Ishikawa (cell line): ENCODE measurements around the gene TEDC2.

Source experiments
- CEBPB ChIP-seq: IDR thresholded peaks from 2 replicates; pipeline ENCODE4 v1.6.1; 2012
- CREB1 ChIP-seq: IDR thresholded peaks from 2 replicates; pipeline ENCODE4 v1.6.1; 2012; ENCODE audit warnings: low read depth
- EGR1 ChIP-seq: IDR thresholded peaks from 2 replicates; pipeline ENCODE4 v1.6.1; 2012
- EP300 ChIP-seq: IDR thresholded peaks from 2 replicates; pipeline ENCODE4 v1.6.1; 2012; ENCODE audit warnings: borderline replicate concordance
- FOXM1 ChIP-seq: IDR thresholded peaks from 2 replicates; pipeline ENCODE4 v1.6.1; 2012; ENCODE audit warnings: low read depth, borderline replicate concordance
- NFIC ChIP-seq: IDR thresholded peaks from 2 replicates; pipeline ENCODE4 v1.6.1; 2012
- RAD21 ChIP-seq: IDR thresholded peaks from 2 replicates; pipeline ENCODE4 v1.6.1; 2012; ENCODE audit warnings: low read depth
- TAF1 ChIP-seq: IDR thresholded peaks from 2 replicates; pipeline ENCODE4 v1.6.1; 2012; ENCODE audit warnings: low read depth, mild to moderate bottlenecking
- TCF12 ChIP-seq: IDR thresholded peaks from 2 replicates; pipeline ENCODE4 v1.6.1; 2012; ENCODE audit warnings: low read depth
- TEAD4 ChIP-seq: IDR thresholded peaks from 2 replicates; pipeline ENCODE4 v1.6.1; 2012
- YY1 ChIP-seq: IDR thresholded peaks from 2 replicates; pipeline ENCODE4 v1.6.1; 2012; ENCODE audit warnings: low read depth
- ZBTB7A ChIP-seq: IDR thresholded peaks from 2 replicates; pipeline ENCODE4 v1.6.1; 2012; ENCODE audit warnings: low read depth
- TF ChIP-seq, protein P1 (sequence below): IDR thresholded peaks from 2 replicates; pipeline ENCODE4 v1.6.1; 2012
- TF ChIP-seq, protein P2 (sequence below): IDR thresholded peaks from 2 replicates; pipeline ENCODE4 v1.6.1; 2012
- TF ChIP-seq, protein P3 (sequence below): IDR thresholded peaks from 2 replicates; pipeline ENCODE4 v1.6.1; 2012; ENCODE audit warnings: low read depth, mild to moderate bottlenecking

TEDC2 gene

DNA sequence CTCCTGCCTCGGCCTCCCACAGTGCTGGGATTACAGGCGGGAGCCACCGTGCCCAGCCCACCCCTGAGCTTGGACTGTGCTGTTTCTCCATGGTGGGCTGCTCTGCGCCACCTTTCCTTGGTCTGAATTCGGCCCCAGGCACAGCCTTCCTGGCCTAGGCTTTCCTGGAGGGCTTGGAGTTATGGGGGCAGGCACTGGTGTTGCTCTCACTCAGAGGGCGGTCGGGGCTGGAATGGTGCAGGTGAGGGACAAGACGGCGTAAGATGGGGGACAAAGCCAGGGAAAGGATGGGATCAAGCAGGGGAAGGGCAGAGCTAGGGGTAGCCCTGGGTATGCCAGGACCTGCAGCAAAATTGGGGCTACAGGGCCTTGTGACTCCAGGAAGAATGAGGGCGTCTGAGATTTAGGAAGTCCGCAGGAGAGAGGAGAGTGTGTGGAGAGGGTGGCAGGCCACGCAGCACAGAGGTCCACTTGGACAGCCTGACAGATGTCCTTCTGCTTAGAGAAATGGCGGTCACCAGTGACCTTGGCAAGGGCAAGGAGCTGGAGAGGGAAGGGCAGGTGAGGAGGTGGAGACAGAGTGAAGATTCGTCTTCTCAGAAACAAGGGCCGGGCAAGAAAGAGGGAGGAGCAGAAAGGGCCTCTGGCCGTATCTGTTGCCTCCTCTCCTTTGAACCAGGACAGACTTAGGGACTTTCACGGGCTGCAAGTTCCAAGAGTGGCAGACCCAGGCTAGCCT lies 52.3 kb downstream of the TEDC2 start:
- no peak for TF ChIP-seq EGR1
- TF ChIP-seq ZBTB7A, result no peak
- no peak for TF ChIP-seq EP300
- TF ChIP-seq TAF1, result no peak
- TF ChIP-seq TEAD4, result no peak
- TF ChIP-seq CREB1, result no peak
- TF ChIP-seq, protein P1, sequence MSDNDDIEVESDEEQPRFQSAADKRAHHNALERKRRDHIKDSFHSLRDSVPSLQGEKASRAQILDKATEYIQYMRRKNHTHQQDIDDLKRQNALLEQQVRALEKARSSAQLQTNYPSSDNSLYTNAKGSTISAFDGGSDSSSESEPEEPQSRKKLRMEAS, result no peak
- TF ChIP-seq FOXM1, result no peak
- TF ChIP-seq RAD21, result no peak
- no peak for TF ChIP-seq YY1
- no peak for TF ChIP-seq NFIC
- no peak for TF ChIP-seq CEBPB
- TF ChIP-seq, protein P2, sequence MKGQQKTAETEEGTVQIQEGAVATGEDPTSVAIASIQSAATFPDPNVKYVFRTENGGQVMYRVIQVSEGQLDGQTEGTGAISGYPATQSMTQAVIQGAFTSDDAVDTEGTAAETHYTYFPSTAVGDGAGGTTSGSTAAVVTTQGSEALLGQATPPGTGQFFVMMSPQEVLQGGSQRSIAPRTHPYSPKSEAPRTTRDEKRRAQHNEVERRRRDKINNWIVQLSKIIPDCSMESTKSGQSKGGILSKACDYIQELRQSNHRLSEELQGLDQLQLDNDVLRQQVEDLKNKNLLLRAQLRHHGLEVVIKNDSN, result no peak
- TF ChIP-seq TCF12, result no peak
- TF ChIP-seq, protein P3, sequence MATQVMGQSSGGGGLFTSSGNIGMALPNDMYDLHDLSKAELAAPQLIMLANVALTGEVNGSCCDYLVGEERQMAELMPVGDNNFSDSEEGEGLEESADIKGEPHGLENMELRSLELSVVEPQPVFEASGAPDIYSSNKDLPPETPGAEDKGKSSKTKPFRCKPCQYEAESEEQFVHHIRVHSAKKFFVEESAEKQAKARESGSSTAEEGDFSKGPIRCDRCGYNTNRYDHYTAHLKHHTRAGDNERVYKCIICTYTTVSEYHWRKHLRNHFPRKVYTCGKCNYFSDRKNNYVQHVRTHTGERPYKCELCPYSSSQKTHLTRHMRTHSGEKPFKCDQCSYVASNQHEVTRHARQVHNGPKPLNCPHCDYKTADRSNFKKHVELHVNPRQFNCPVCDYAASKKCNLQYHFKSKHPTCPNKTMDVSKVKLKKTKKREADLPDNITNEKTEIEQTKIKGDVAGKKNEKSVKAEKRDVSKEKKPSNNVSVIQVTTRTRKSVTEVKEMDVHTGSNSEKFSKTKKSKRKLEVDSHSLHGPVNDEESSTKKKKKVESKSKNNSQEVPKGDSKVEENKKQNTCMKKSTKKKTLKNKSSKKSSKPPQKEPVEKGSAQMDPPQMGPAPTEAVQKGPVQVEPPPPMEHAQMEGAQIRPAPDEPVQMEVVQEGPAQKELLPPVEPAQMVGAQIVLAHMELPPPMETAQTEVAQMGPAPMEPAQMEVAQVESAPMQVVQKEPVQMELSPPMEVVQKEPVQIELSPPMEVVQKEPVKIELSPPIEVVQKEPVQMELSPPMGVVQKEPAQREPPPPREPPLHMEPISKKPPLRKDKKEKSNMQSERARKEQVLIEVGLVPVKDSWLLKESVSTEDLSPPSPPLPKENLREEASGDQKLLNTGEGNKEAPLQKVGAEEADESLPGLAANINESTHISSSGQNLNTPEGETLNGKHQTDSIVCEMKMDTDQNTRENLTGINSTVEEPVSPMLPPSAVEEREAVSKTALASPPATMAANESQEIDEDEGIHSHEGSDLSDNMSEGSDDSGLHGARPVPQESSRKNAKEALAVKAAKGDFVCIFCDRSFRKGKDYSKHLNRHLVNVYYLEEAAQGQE, result no peak

DNA sequence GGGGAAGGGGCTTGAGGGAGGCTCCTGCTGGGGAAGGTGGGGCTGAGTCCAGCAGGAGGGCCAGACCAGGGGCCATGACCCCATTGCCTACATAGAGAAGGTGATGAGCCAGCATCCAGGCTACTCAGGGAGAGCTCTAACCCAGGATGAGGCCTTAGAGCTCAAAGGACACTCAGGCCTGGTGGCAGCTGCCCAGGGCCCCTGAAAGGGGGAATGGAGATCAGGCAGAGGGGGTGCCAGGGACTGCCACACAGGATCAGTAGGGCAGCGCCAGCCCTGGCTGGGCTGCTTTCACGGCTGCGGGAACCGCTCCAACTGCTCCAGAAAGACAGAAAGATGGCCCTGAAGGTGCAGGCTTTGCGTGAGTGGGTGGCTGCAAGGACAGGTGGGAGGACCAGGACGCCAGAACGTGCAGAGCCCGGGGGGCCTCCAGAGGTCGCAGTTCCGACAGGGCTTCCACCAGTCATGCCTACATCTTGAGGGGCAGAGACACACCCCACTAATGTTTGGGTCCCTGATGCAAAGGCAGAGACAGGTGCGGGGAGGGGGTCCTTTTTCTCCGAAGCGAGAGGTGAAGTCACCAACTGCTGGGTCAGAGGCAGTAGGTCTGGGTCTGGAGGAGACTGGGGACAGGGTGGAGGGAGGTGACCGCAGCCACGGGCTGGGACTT lies 53.0 kb downstream of the TEDC2 start:
- TF ChIP-seq FOXM1 (no peak), CEBPB (no peak)

DNA sequence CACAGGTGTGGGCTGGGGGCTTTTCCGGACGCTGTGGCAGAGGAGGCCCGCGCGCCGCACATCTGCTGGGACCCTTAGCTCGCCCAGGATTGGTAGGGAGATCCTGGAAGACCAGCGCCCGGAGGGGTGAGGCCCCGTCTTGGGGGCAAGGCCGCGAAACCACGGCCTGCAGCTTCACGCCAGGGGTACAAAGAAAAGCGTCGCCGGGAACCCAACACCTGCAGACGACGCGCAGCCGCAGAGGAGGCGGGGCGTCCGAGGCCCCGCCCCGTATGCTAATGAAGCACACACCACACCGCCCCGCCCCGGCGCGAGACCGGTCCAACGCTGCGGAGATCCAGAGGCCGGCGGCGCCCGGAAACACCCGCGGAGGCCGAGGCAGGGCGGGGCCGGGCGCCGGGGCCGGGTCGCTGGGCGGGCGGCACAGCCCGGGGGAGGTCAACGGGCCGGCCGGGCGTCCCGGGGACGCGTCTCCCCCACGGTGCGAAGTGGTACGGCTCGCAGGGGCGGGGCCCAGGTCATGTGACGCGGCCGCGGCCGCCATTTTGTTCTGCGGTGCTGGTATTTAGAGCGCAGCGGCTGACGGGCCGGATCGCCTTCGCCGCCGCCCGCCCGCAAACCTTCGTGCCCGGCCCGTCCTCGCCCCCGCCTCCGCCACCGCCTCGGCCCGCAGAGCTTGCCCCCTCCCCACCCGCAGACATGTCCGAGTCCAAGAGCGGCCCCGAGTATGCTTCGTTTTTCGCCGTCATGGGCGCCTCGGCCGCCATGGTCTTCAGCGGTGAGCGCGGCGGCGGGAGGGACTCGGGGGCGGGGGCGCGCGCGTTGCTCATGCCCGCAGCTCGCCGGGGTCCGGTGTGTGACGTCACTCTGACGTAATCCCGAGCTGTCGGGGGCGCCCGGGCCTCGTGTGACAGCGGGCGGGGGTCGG lies 53.8 kb downstream of the TEDC2 start, which contains the start of gene ATP6V0C:
ATP6V0C (plus strand) TSS at position 548 of the 928 bp plus-strand sequence; CDS start at position 700, 152 bp downstream.
- no peak for TF ChIP-seq RAD21
- peak; percentile 70 for TF ChIP-seq CREB1
- TF ChIP-seq ZBTB7A, result peak; percentile 63; the same call in 1 of the 2 replicates
- peak; percentile 46; the same call in 1 of the 2 replicates for TF ChIP-seq EP300
- 0 out of 2 replicates have a peak, but pooled peaks have one; percentile 5 for TF ChIP-seq EGR1
- TF ChIP-seq, protein P1, result peak; percentile 84
- peak; percentile 58 for TF ChIP-seq TEAD4
- TF ChIP-seq, protein P3, result no peak
- TF ChIP-seq, protein P2, result peak; percentile 97
- no peak for TF ChIP-seq FOXM1
- no peak for TF ChIP-seq NFIC
- TF ChIP-seq TAF1, result peak; percentile 85
- no peak; the same call in 1 of the 2 replicates for TF ChIP-seq TCF12
- TF ChIP-seq YY1, result peak; percentile 94
- no peak for TF ChIP-seq CEBPB
